ENCODE data around the gene RSPH3.
"Not testable (repeated sequence)": the region's sequence is repeated elsewhere in the genome, so short reads cannot be mapped to it uniquely, and the experiment has no call there.

Gene RSPH3

DNA sequence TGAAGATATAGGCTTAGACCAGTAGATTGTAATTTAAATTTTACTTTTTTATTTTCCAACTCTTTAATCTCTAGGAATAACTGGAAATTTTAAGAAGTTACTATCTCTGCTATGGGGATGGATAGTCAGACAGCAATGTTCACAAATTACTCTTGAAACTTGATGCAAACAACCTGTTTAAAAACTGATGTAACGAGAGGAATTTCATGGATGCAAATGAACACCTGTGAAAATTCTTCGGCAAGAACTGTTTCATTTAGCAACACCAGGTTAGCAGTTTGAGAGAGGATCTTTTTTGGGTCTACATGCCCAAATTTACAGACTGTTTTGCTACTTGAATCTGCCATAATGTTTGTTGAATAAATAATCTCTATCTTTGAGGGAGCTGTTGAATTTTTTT lies 20.0 kb upstream of the RSPH3 start:
- no peak overlapping the region for H3K4me3 ChIP-seq (ENCODE audit: low read length)
- no peak for DNase-seq (ENCODE audit: low read depth)
- TF ChIP-seq, protein P1, sequence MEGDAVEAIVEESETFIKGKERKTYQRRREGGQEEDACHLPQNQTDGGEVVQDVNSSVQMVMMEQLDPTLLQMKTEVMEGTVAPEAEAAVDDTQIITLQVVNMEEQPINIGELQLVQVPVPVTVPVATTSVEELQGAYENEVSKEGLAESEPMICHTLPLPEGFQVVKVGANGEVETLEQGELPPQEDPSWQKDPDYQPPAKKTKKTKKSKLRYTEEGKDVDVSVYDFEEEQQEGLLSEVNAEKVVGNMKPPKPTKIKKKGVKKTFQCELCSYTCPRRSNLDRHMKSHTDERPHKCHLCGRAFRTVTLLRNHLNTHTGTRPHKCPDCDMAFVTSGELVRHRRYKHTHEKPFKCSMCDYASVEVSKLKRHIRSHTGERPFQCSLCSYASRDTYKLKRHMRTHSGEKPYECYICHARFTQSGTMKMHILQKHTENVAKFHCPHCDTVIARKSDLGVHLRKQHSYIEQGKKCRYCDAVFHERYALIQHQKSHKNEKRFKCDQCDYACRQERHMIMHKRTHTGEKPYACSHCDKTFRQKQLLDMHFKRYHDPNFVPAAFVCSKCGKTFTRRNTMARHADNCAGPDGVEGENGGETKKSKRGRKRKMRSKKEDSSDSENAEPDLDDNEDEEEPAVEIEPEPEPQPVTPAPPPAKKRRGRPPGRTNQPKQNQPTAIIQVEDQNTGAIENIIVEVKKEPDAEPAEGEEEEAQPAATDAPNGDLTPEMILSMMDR (conservative IDR thresholded peaks at IDR 0.05; ENCODE audit: low read length) = no peak

DNA sequence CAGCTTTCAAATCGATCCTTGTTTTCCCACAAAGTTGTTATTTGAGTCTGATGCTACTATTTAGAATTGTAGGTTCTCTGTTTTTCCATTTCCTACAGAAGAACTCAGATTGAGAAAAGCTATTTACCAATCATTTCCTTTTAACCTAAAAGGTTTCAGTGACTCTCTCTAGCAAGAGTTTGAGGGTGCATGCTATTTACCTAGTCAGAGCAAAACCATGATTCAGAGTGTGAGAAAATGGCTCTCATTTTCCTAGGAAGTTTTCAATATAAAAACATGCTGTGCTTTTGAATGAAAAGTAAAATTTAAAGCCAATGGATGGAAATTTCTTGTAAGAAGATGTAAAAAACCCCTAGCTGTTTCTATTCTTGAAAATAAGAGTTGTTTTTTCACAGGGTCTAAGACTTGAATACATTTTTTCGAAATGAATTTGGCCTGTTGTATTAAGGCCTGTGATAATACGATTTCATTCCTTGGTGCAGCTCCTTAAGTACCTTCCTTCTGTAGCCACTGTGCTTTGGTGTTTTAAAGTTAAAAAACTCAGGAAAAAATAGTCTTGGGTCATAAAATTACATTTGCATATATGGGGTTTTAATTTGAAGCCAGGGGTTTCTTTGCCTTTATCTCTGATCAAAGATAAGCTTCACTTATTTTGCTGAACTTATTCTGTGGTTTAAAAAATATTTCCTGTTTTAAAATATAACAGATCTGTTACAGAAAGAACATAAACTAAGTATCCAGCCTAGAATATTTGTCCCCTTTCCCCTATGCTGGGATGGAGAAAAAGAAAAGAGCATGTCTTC lies 18.0 kb upstream of the RSPH3 start:
- TF ChIP-seq, protein P1 (conservative IDR thresholded peaks at IDR 0.05; ENCODE audit: low read length) = no peak
- DNase-seq (ENCODE audit: low read depth) = no peak
- no peak overlapping the region for H3K4me3 ChIP-seq (ENCODE audit: low read length)

DNA sequence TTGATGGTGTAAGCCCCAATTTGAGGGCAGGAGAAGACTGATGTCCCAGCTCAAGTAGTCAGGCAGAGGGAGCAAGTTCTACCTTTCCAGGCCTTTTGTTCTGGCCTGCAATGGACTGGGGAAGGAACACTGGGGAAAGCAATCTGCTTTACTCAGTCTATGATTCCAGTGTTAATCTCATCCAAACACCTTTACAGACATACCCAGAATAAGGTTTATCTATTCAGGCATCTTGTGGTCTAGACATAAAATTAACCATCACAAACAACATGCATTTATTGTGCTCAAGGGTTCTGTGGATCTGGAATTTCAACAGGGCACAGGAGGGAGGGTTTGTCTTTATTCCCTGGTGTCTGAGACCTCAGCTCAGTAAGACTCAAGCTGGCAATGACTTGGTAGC lies 14.4 kb upstream of the RSPH3 start:
- TF ChIP-seq, protein P1 (conservative IDR thresholded peaks at IDR 0.05; ENCODE audit: low read length) = no peak
- DNase-seq (ENCODE audit: low read depth) = no peak
- H3K4me3 ChIP-seq (ENCODE audit: low read length) = no peak overlapping the region

DNA sequence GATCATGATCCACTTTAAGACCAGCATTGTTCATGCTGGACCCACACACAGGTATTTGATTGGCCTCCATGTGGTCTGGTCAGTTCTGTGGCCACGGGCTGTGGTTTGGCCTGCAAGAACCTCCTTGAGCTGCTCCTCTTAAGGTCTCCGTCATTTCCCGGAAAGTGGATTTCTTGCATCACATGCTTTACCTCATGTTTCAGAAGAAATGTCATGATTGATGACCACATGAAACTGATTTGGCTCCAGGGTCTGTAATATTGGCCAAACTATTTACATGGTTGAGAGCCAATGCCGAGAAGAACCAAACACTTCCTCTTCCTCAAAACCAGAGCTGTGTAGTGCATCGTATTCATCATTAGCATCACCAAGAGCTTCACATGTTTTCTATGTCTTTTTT lies 13.2 kb upstream of the RSPH3 start:
- TF ChIP-seq, protein P1 (conservative IDR thresholded peaks at IDR 0.05; ENCODE audit: low read length) = no peak
- DNase-seq (ENCODE audit: low read depth) = peak; percentile 68
- no peak overlapping the region for H3K4me3 ChIP-seq (ENCODE audit: low read length)

DNA sequence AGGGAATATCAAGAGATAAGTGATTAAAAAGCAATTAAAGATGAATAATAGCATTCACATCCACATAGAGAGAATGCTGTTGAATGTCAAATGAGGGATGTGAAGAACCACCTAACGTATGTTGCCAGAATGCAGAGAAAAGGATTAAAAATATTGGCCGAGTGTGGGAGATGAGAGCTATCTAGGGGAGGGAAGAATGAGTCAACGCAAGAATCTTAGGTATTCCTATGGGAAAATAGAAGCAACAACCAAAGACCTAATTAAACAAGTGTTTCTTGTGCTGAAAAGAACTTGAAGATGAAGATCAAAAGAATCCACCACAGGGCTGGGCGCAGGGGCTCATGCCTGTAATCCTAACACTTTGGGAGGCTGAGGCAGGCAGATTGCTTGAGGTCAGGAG lies 12.2 kb upstream of the RSPH3 start:
- peak; percentile 16 for DNase-seq (ENCODE audit: low read depth)
- TF ChIP-seq, protein P1 (conservative IDR thresholded peaks at IDR 0.05; ENCODE audit: low read length) = no peak
- no peak overlapping the region for H3K4me3 ChIP-seq (ENCODE audit: low read length)

DNA sequence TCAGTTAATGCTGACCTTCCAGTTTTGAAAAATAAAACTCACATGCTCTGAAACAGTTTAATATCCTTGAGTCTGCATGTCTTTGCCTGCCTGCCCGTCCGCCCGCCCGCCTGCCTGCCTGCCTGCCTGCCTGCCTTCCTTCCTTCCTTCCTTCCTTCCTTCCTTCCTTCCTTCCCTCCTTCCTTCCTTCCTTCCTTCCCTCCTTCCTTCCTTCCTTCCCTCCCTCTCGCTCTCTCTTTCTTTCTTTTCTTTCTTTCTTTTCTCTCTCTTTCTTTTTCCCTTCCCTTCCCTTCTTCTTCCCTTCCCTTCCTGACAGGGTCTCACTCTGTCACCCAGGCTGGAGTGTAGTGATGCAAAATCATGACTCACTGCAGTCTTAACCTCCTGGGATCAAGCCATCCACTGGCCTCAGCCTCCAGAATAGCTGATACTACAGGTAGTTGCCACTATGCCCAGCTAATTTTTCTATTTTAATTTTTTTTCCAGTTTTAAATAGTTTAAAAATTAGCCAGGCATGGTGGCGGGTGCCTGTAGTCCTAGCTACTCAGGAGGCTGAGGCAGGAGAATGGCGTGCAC lies 10.1 kb upstream of the RSPH3 start:
- not testable (repeated sequence) for H3K4me3 ChIP-seq (ENCODE audit: low read length); DNase-seq (ENCODE audit: low read depth)

DNA sequence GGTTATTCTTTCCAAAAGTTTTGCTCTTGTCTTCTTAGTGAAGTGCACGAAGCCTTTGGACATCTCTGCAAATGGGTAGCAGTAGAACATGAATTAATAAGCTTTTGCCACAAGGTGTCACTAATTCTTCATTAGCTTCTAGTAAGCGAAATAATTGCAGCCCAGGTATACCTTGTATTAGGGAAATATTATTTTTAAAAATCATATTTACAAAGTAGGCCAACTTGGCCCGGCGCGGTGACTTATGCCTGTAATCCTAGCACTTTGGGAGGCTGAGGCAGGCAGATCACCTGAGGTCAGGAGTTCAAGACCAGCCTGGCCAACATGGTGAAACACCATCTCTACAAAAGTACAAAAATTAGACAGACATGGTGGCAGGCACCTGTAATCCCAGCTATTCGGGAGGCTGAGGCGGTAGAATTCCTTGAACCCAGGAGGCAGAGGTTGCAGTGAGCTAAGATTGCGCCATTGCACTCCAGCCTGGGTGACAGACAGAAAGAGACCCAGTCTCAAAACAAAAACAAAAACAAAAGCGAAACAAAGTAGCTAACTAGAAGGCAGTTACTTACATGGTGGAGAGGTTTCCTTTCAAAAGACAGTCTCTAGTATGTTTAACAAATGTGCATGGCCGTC lies 8.8 kb upstream of the RSPH3 start:
- peak; percentile 26 for DNase-seq (ENCODE audit: low read depth)
- H3K4me3 ChIP-seq (ENCODE audit: low read length) = no peak overlapping the region
- TF ChIP-seq, protein P1 (conservative IDR thresholded peaks at IDR 0.05; ENCODE audit: low read length) = peak; percentile 56

Data from AG10803 (cell line).